Measurements from ENCODE around the gene CDCA3.

DNA sequence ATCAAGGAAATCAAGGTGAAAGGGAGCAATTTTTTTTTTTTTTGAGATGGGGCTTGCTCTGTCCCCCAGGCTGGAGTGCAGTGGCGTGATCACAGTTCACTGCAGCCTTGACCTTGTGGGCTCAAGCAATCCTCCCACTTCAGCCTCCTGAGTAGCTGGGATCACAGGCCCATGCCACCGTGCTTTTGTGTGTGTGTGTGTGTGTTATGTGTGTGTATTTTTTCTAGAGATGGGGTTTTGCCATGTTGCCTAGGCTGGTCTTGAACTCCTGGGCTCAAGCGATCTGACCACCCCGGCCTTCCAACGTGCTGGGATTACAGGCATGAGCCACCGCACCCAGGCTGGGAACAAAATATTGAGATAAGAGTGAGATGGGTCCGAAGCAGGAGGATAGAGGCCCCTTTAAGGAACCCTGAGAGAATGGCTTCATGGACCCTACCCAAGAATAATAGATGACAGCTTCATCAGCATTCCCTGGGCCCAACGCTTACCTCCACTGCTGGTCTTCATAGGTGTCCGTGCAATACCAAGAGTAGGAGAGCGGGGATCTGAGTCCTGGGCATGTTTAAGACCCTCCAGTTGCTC lies 1.0 kb downstream of the CDCA3 start:
- TF ChIP-seq, protein P1, sequence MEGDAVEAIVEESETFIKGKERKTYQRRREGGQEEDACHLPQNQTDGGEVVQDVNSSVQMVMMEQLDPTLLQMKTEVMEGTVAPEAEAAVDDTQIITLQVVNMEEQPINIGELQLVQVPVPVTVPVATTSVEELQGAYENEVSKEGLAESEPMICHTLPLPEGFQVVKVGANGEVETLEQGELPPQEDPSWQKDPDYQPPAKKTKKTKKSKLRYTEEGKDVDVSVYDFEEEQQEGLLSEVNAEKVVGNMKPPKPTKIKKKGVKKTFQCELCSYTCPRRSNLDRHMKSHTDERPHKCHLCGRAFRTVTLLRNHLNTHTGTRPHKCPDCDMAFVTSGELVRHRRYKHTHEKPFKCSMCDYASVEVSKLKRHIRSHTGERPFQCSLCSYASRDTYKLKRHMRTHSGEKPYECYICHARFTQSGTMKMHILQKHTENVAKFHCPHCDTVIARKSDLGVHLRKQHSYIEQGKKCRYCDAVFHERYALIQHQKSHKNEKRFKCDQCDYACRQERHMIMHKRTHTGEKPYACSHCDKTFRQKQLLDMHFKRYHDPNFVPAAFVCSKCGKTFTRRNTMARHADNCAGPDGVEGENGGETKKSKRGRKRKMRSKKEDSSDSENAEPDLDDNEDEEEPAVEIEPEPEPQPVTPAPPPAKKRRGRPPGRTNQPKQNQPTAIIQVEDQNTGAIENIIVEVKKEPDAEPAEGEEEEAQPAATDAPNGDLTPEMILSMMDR (IDR thresholded peaks at IDR 0.05; ENCODE audit: insufficient read depth, low read depth, low read length), result no peak
- TF ChIP-seq EZH2 (IDR thresholded peaks at IDR 0.05; ENCODE audit: insufficient read depth, low read length), result no peak

All from astrocyte (in vitro differentiated cells and primary cell).